ENCODE results near the gene KLK13.

Gene KLK13

DNA sequence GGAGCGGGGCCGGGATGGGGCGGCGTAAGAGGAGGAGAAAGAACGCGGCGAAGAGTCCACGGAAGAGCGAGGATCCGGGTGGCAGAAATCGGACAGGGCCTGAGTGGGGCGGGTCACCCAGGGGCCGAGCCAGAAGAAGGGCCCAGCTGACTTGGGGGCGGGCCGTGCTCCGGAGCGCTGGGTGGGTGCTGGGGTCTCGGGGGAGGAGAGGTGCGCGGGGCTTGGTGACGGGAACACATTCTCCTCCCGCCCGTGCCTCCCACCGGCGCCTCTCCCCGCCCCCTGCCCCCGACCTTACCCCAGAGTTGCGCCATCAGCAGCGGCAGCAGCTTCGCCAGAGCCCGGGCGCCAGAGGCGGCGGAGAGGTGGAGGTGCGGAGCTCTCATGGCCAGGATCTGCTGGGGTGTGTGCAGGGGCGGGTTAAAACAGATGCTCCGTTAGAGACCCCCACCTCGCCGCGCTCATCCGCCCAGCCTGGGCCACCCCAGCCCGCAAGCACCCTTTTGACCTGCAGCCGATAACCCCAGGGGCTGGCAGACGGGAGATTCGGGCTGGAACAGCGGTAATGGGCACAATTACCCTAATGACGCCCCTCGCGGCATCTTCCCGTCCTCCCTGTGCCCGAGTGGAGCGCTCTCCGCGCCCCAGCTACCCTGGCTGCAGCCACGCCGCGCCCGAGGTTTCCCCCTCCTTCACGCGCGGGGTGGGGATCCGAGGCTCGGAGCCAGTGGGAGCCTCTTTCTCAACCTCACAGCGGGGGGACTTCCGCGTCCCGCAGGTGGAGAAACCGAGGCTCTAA is 45.9 kb downstream of the KLK13 start:
- no peak for DNase-seq

DNA sequence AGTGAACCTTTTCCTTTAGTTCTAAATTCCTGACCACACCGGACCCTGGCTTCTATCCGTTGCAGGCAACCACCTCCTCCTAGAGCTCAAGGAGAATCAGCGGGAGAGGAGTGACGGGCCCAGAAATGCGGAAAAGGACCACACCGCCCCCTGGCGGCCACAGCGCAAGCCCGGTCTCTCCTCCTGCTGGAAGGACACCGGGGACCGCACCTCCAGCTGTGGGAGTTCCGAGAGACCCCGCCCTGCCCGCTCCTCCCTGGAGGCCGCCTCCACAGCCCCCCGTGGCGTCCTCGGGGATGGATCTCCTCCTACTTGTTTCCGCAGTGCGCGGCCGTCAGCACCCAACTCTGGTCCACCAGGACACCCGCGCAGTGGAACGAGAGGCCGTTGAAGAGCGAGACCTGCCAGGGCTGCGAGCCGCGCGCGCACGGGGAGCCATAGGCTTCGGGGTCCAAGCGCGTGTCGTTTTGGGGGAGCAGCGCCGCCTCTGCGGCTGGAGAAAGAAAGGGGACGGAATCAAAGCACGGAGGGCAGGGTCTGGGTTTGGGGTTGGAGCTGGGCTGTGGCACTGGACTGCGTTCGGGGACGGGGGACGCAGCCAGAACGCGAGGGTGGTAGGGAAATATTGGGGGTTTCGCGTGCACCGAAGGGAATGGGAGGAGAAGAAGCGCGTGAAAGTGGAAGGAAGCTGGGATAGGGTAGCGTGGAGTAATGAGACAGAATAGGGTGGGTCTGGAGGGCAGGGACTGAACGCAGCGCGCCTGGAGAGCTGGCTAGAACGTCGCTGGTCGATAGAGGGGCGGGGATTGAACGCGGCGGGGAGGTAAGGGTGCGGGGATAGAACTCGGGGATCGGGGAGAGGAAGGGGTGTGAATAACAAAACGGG is 47.9 kb downstream of the KLK13 start:
- DNase-seq = peak; percentile 40

DNA sequence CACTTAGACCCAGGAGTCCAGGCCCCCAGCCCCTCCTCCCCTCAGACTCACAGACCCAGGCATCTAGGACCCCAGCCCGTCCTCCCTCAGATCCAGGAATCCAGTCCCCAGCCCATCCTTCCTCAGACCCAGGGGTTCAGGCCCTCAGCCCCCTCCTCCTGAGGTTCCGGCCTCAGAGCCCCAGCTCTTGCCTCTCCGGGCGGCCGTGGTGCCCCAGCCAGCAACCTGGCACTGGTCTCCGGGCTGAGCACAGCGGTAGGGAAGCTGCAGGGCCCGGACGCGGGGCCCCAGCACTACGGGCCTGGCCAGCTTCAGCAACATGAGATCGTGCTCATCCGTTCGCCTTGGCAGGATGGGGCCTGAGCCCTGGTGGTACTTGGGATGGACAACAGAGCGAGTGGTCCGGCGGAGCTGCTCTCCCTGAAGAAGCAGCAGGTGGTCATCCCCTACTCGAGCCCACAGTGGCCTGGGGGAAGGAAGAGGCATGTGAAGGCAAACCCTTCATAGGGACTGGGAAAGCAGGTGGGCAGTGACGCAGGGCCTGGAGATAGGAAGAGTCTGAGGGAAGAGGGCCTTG is 49.1 kb downstream of the KLK13 start:
- DNase-seq = no peak

DNA sequence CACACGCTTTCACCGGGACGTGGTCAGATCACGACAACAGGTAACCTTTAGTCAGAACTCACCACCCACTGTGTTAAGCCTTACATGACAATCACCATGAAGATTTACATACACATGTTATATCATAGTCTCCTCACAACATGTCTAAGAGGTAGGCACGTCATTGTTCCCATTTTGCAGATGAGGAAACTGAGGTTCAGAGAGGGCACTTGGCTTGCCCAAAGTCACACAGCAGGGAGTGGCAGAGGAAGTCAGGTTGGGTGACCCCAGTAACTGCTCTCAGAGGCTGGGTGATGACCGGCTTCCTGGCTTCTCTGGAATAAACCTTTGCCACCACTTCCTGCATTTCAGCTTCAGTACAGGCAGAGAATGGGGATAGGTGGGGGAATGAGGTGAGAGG is 50.6 kb downstream of the KLK13 start:
- no peak for DNase-seq

DNA sequence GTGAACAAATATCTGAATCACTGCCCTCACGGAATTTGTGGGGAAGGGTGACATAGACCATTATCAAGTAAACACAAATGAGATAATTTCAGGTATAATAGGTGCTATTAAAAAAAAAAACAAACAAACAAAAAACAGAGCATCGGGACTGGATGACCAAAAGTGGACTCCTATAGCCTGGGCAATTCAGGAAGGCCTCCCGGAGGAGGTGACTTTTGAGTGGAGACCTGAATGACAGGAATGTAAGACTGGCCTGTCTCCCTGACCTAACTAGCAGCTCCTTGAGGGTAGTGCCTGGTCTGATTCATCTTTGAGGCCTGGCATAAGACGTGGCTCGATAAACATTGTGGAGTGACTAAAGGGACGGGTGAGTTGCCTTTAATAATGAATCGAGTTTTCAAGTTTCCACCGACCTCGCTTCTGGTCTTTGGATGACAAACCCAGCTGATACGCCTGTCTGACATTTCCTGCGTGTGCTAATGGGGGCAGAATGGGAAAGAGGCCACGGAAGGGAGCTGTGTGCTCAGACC is 52.2 kb downstream of the KLK13 start:
- no peak for DNase-seq

DNA sequence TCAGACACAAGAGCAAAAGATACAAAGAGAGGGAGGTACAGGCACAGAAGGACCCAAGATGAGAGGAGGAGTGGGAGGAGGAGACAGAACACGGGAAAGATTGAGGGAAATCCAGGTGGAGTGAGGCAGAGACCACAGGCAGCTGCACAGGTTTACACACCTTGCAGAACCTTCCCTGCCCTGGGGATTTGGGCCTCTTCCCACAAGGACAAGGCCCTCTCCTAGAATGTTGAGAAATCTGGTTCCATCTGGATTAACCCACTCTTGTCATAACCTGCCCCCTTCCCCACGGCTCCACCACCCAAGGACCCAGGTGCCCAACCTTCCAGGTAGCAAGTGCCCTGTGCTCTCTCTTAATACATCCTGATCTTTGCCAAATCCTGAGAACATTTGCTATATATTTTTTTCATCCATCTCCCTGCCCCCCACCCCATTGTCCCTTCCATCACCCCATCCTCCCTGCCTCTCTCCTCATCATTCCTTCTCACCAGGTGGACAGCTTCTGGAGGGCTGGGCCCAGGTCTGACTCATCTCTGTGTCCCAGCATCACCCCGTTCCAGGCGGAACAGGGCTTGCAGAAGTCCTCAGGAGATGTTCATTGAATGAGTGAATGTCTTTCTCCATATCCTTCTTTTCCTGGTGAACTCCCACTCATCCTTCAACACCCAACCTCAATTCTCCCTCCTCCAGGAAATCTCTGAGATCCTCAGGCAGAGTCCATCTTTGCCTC is 54.7 kb downstream of the KLK13 start:
- no peak for DNase-seq

DNA sequence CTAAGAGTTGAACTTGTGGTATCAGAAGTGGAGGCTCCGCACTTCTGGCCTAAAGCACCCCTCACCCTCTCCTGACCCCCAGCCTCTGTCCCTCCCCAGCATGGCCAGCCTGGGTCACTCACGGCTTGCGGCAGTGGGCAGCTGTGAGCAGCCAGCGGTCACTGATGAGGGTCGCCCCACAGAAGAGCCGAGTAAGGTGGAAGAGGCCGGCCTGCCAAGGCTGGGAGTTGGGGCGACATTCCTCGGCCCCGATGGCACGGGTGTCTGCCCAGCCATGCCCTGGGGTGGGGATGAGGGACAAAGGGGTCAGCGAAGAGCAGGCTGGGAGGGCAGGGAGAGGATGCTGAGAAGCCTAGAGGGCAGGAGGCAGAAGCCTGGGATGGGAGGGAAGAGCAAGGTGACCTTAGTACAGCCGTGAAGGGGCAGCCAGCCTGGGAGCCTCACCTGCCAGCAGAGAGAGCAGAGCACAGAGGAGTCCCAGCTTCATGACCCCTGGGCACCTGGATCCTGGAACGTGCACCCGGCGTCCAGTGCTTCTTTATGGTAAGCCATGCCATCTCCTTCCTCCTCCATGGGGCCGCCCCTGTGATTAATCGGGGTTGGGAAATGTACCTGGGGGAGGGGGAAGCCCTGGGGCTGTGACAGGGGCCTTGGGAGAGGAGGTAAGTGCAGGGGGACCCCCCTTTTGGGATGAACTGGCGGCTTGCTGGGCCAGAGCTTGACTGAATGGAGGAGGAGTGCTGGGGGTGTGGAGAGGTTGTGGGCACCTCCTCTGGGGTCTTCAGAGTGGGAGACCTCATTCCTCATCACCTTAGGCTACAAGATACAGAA is 55.6 kb downstream of the KLK13 start:
- no peak for DNase-seq

DNA sequence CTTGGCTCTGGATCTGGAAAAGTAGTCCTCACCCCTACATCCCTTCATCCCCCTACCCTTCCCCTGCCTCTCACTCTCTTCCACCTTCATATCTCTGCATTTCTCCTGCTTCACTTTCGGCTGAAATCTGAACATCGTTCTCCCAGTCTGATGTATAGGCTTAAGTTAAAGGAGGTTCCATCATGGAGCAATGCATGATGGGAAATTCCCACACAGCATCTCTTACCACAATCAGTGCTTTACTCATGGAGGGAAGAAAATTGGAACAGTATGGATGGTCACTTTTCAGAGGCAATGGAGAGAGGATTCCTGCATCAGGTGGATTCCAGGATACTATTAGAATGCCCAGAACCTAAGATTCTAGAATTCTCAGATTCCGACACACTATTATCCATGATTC is 57.4 kb downstream of the KLK13 start:
- DNase-seq = no peak

DNA sequence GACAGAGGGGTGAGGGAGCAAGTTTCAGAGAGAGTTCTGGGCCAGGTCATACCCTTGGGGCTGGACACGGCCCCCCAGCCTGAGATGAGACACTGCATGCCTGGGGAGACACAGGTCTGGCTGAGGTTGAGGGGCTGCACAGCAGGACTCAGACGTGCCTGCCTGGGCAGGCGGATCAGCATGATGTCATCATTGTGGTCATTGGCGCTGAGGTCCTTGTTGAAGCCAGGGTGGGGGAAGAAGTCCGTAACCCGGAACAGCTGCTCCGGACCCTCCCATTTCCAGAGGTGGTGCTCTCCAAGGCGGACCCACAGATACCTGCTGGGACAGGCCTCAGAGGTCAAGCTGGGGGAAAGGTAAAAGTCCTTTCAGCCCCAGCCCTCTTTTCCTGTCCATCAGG is 58.5 kb downstream of the KLK13 start:
- DNase-seq = no peak

All from RPMI8226 (cell line).